Posterior cingulate gyrus (tissue), 11 donors: ENCODE data around the gene ETFB.
"Not testable (repeated sequence)": the region's sequence is repeated elsewhere in the genome, so short reads cannot be mapped to it uniquely, and the experiment has no call there.

Source experiments
- DNase-seq, 10 donors: peaks; one replicate each; pipeline versions ENCODE4 v3.0.0 to v3.0.0-alpha.2; 2020 to 2021; ENCODE audit warnings: mixed read lengths in 3 of 10
- intact Hi-C: fragments of 100-400 bp; cut with DNase I; formaldehyde crosslinking; loops from one replicate; pipeline ENCODE4 v1.15.1; 2023

ETFB gene

DNA sequence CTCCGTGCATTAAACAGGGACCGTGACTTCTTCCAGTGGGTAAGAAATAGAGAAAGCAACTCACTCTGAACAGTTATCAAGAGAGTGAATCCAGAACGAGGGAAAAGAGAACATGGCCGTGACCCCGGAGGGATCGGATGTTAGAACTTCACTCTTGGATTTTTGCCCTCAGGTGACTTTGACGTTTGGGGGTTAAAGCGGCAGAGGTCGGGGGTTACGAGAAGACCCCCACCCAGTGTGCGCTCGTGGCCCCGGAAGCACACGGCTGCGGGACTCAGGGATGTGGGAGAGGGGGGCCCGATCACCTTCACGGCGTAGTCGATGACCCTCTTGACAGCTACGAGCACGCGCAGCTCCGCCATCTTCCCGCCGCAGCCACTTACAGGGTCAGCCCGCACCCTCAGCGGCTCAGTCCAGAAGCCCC lies at the start of gene ETFB:
TSS of gene ETFB (minus strand) at position 424 of the 424 bp plus-strand sequence. CDS start at position 362, 62 bp downstream.
- no peak for DNase-seq
- intact Hi-C loops = loop anchor here (1.0 to 2.0 kb wide), 2 partner anchors 27 to 28 kb away; no protein-coding TSS in a partner anchor

DNA sequence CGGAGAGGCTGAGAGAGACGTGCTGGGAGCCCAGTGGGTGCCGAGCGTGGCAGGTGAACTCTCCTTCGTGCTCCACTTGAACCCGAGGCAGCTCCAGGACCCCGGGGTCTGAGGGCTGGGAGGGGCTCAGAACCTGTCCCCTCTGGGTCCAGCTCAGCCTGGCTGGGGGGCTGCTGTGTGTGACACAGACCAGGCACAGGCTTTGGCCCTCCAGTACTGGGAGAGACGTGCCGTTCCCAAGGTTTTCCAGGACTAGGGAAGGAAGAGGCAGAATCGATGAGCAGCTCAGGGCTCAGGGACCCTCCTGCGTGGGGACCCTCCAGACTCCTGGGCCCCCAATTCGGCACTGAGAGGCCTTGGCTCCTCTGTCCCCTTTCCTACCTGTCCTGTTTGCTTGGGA lies 49.0 kb upstream of the ETFB start:
- intact Hi-C loops = no loop called here
- peak in 1 of 10 donors; percentile 76 for DNase-seq

DNA sequence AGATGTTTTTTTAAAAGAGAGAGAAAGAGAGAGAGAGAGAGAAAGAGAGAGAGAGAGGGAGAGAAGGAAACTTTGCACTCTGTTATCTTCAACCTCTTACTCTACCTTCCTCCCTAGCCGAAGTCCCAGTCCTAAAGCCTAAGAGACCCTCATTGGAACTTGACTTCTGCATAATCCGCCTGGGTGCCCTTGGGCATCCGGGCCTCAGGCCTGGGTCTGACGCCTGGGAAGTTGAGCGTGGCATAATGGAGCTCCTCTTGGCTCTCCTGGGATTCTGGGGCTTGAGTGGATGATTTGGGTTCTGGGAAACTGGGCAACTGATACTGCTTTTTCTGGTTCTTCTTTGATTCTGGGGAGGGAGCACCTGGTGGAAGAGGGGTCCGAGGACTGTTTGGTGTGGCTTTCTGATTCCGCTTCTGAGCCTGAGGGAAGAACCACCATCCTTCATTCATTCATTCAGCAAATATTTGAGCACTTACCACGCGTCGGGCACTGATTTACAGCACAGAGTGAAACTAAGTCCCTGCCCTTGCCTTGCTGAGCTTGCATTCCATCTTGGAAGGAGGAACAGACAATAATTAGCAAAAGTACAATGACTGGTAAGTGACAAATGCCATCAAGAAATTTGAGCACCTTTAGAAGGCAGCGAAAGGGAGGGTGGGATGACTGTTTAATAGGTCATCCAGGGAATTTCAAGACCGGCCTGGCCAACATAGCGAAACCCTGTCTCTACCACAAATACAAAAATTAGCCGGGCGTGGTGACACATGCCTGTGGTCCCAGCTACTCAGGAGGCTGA lies 45.0 kb upstream of the ETFB start:
- no peak for DNase-seq
- intact Hi-C loops = no loop called here

DNA sequence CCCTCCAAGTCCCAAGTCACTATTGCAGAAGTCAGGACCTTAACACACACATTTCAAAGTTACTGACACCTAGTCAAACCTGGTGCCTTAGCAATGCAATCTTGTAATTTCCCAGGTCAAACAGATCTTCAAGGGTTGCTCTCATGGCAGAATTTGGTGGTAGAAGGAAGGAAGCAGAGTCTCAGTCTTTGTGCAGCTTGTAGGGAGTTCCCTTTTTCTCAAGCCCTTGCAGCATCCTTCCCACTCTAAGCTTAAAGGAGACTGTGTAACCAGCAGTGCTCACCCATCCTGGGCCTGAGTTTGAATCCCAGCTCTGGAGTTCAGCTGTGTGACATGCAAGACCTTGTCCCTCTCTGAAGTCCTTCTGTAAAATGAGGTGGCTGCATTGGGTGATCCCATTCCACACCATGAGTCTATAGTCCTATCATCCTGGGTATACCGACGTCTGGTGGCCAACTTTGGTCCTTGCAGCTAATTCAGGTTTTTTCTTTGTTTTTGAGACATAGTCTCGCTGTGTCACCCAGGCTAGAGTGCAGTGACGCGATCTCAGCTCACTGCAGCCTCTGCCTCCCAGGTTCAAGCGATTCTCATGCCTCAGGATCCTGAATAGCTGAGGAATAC lies 41.4 kb upstream of the ETFB start:
- no peak for DNase-seq

DNA sequence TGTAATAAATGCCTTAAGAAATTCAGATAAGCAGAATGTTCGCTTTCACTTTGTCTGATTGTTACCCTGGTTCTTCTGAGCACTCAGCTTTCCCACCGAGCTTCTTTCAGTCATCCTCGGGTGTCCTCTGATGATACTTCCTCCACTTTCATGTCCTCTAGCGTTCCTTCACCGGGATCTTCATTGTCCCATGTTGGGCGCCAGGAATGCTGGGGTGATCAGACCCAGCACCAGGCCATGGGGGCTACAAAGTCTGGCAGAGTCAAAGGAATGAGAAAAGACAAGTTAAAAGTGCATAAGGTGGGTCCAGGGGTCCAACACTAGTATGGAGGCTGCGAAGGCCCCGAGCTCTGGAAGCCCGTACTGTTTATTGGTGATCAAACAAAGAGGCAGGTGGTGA lies 35.9 kb upstream of the ETFB start:
- intact Hi-C loops = no loop called here
- DNase-seq = peak in 1 of 10 donors; percentile 4

More for the DNA sequence above, 41.4 kb upstream of the ETFB start:
- intact Hi-C loops = no loop called here

DNA sequence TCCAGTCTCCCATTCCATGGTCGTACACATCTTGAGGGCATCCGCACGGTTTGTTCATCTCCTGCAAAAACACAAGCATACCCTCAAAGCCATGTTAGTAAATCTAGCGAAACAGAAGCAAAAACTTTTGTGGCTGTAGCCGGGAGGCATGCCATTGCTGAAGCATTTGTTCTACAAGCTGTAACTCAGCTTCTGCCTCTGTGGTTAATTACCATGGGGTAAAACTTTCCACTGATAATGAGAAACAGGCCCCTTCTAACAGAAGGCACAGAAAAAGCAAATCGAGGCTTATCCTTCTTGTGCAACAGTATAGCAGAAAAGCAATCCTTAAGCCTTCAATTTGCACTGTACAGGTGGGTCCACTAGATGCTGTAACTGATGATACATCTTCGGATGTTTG lies 33.7 kb upstream of the ETFB start:
- DNase-seq = not testable (repeated sequence)

DNA sequence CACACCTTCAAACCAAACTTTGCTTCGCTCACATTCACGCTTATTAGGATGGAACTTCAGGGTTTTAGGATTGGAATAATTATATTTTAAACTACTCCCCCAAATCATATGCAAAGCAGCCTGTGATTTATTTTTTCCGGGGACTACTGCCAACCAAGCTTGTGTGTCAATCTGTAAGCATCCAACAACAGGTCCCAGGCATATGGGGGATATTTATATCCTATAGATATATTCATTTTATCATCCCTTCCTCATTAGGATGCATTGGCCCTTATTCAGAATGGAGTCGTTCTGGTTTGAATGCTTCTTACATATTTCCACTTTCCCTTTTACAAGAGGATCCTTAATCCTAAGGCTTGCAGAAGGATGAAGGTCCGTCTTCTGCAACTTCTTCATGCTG lies 33.0 kb upstream of the ETFB start:
- intact Hi-C loops = loop anchor here (10.0 kb wide), 1 partner anchor 256 kb away; no protein-coding TSS in a partner anchor
- no peak for DNase-seq

More for the DNA sequence above, 33.7 kb upstream of the ETFB start:
- intact Hi-C loops = loop anchor here (10.0 kb wide), 1 partner anchor 255 kb away; no protein-coding TSS in a partner anchor

DNA sequence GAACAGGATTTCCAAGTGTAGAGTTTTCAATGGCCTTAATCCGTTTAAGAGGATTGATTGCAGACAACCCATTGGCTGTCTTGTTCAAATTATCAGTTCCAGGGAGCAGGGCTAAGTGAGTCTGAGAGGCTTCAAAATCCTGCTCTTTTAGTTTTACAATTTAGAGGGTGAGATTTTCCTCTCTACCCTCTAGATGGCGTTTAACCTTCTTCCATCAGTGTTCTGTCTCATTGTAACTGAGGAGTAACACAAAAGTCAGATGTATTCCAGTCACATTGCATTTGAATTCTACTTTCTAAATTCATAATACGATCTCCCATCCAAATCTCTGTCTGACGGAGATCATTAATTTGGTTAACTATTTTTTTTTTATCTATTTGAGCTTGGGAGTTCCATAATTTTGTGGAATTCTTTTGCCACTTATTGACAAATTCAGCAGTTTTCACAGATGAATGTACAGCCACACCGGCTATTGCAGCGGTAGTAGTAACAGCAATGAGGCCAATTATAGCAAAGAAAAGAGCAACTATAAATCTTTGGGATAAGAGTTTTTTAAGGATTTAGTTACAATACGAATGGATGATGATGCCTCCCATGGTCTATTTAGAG lies 32.0 kb upstream of the ETFB start:
- peak in 1 of 10 donors; percentile 1 for DNase-seq

DNA sequence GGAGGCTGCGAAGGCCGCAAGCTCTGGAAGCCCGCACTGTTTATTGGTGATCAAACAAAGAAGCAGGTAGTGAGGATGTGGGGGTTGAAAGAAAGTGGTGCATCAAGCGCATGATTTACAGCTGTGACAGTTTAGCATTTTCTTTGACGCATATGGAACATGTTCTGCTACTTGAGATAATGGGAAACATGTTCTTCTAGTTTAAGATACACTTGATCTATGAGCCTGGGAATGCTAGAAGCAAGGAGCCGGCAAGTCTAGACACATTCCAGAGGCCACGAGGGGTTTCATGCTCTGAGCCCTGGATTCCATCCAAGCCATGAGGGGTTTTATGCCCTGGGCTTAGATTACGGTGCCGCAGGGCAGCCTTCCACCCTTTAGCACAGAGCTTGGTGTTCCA lies 31.3 kb upstream of the ETFB start:
- DNase-seq = peak in 1 of 10 donors; percentile 8
- intact Hi-C loops = loop anchor here (10.0 kb wide), 1 partner anchor 257 kb away; no protein-coding TSS in a partner anchor

More for the DNA sequence above, 32.0 kb upstream of the ETFB start:
- intact Hi-C loops = loop anchor here (10.0 kb wide), 1 partner anchor 257 kb away; no protein-coding TSS in a partner anchor

DNA sequence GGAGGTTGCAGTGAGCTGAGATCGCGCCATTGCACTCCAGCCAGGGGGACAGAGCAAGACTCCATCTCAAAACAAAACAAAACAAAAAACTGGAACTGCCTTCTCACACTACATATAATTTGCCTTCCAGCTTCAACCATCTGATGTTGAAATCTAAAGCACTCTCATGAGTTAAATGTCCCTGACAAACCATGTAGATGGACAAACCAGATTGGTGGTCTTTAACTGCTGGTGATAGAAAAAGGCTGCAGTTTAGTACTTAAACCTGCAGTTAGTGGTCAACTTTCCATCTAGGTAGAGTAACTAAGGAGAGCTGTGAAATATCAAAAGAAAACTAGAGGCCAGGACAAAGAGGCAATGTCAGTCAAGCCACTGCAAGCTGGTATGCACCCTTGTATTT lies 30.0 kb upstream of the ETFB start:
- no peak for DNase-seq
- intact Hi-C loops = loop anchor here (10.0 kb wide), 1 partner anchor 259 kb away; no protein-coding TSS in a partner anchor

DNA sequence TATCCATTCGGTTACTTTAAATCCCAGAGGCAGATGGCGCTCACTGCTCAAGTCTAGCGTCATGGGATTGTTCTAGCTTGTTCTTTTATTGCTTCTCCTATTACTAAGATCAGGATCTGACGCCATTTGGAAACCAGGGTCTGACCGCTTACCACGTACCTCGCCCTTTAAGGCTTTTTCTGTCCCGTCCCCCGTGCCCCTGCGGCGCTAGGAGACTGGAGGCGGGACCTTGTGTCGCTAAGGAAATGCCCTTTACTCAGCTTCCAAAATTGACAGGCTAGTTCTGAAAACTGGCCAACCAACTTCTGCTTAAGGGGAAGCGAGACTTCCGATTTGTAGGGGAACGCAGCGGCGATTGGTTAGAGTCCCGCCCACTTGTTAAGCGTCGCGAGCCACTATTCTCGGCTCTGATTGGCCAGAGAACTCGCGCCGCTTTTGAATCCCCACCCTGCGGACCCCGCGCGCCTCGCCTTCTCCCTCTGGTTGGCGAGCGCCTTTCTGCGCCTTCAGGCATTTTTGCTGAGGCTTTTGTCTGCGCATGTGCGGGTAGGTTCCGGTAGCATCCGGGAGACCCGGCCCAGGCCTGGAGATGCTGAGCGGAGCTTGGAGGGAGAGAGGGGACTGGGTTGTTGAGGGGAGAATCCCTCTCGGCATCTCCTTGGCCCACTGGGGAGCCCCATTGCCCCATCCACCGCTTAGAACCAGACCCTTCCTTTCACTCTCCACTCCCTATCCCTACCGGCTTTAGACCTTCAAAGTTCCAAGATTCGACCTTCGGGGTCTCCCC lies 28.1 kb upstream of the ETFB start:
- intact Hi-C loops = loop anchor here (1.0 to 10.0 kb wide), 3 partner anchors 28 to 261 kb away; partner anchors contain the start of gene ETFB
- DNase-seq = peak; percentile 79 to 98 (median 90)

DNA sequence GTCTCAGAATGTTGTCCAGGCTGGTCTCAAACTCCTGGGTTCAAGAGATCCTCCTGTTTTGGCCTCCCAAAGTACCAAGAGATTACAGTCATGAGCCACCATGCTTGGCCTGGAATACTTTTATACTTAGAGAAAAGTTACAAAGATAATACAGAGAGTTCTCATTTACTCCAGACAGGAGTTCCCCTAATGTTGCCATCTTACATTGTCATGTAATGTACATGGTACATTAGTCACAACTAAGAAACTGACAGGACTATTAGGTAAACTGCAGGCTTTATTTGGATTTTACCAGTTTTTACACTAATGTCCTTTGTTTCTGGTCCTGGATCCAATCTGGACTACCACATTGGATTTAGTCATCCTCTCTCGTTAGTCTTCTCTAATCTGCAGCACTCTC lies 26.5 kb upstream of the ETFB start:
- no peak for DNase-seq
- intact Hi-C loops = loop anchor here (10.0 kb wide), 1 partner anchor 262 kb away; no protein-coding TSS in a partner anchor

DNA sequence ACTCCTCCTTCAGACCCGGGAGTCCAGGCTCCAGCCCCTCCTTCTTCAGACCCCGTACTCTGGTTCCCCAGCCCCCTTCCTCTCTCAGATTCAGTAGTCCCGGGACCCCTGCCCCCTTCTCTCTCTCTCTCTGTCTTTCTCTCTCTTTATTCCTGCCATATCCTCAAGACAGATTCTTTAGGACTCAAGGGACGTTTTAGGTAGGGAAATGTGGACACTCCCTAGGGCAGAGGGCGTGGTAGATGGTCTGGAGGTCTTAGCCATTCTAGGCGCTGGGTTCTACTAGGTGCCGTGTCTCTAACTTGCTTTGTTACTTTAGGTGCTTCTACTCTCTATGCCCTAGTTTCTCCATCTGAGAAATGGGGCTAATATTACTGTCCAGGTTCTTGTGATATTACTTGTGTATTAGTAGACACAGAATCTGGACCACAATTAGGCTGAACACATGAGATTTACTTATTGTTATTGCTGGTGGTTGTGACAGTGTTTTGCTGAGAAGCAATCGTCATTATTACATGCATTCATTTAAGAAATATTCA lies 25.0 kb upstream of the ETFB start:
- no peak for DNase-seq
- intact Hi-C loops = loop anchor here (10.0 kb wide), 1 partner anchor 264 kb away; no protein-coding TSS in a partner anchor

DNA sequence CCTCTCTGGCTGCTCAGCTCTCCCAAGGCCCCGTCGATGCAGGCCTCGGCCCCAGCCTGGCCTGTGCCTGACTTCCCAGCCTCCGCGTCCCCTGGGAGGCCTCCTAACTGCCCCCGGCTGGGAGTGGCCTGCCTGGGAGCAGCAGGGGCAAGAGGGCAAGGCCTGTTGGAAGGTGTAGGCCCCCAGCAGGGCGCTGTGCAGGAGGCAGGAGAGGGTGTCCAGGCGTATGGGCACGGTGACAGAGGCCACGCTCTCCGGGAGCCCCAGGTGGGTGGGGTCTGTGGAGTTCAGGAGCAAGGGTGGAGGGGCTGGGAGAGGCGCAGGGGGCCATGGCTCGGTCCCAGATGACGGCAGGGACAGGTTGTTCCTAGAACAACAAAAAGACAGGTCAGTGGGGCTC lies 23.0 kb upstream of the ETFB start:
- intact Hi-C loops = no loop called here
- DNase-seq = peak in 2 of 10 donors; percentile 49 to 79

DNA sequence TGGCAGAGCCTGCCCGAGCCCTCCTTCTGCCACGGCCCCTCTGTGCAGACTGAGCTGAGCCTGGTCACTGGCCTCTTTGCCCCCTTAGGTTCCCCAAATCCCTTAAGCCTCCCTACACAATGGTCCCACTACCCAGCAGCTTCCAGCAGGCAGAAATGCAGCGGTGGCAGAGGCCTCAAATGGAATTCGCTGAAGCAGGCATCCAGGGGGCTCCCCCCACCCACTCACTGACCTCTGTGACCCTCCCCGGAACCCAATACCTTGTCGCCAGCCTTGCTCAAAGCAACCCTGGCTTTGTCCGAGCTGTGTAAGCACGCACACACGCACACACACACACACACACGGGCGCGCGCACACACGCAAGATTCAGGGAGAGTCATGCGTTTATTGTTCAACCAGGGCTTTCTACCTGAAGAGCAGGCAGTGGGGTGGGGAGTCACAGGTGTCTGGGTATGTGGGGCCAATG lies 21.8 kb upstream of the ETFB start, which contains the start of gene LIM2:
TSS of gene LIM2 (minus strand) at position 51 of the 466 bp plus-strand sequence. CDS start 531 bp downstream, outside the sequence.
- intact Hi-C loops = no loop called here
- DNase-seq = peak in 2 of 10 donors; percentile 12 to 48

DNA sequence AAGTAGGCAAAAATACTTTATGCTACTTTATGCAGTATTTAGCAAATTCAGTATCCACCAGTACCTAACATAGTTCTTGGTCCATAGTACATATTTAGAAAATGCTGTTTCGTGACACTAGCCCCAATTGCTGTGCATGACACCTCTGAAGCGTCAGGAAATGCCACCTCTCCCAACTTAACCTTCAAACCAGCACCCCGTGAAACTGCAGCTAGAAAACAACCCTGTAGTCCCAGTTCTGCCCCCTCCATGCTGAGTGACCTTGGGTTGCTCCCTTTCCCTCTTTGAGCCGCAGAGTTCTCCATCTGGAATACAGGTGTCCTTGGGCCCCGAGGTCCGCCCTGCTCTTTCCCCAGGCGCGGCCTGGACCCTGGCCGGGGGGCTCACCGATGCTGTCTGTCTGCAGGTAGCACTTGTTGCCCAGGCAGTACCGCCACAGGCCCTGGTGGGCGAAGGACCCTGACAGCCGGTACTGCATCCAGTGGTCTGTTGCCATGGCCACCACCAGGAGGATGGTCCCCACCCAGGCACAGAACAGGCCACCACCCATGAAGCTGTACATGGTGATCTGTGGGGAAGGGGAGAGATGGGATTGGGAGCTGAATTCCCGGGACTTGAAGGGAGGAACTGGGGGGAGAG lies 20.8 kb upstream of the ETFB start:
- intact Hi-C loops = no loop called here

DNA sequence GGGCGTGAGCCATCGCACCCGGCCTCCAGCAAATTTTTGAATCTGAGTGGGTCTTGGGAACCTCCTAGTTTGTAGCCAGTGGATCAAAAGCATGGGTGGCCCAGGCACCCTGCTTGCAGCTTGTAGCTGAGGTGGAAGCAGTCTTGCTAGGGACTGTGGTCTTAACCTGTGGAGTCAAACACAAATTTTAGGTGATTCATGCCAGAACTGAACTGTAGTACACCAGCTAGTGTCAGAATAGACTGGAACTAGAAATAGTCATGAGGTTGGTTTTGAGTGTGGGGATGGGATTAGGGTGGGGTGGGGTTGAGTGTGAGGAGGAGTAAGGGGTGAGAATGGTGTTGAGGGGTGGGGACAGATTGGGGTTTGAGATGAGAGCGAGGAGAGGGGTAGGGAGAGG lies 15.8 kb upstream of the ETFB start:
- DNase-seq = peak in 1 of 10 donors; percentile 32

More for the DNA sequence above, 20.8 kb upstream of the ETFB start:
- DNase-seq = peak in 2 of 10 donors; percentile 56 to 76

DNA sequence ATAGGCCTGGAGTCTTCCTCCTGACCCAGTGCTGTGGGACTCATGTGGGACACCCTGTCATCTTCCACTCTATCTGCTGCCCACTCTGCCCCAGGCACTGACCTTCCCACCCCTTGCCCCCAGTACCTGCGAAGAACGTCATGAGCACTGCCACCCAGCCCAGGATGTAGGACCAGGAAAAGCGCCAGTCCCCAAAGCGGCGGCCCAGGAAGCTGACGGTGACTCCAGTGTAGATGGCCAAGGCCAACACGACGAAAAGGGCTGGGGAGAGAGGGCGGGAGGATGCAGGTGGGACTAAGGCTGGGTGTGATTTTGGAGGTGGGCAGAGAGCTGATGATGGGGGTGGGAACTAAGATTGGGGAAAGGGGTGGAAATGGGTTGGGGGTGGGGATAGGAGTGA lies 14.2 kb upstream of the ETFB start:
- peak in 3 of 10 donors; percentile 39 to 61 (median 58) for DNase-seq
- intact Hi-C loops = no loop called here

More for the DNA sequence above, 15.8 kb upstream of the ETFB start:
- intact Hi-C loops = no loop called here

DNA sequence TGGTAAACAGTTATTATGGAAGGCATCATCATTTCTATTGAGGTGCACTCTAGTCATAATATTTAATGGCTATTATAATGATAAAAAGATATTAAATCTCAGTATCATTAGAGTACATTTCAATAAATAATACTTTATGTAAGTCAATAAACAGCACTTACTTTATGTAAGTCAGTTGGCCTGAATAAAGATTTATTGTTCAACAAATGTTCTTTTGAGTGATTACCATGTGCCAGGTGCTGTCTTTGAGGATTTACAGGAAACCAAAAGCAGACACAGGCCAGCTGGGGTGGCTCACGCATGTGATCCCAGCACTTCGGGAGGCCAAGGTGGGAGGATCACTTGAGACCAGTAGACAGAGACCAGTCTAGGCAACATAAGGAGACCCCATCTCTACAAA lies 11.2 kb upstream of the ETFB start:
- DNase-seq = no peak
- intact Hi-C loops = no loop called here
